ENCODE data around the gene SYT15B.
"Not testable (repeated sequence)": the region's sequence is repeated elsewhere in the genome, so short reads cannot be mapped to it uniquely, and the experiment has no call there.

SYT15B gene

GRCh38 chr10:47723362-47723761 lies 40.0 kb downstream of the SYT15B start:
- H3K9me3 ChIP-seq (ENCODE audit: insufficient read depth, low read length); H4K20me1 ChIP-seq (ENCODE audit: low read depth, low read length); H3K4me2 ChIP-seq (ENCODE audit: low read depth, low read length, poor library complexity, severe bottlenecking); H3K9me2 ChIP-seq (replicated peaks; ENCODE audit: insufficient read depth, low read length); H3K36me3 ChIP-seq (ENCODE audit: low read length); H2AFZ ChIP-seq (ENCODE audit: low read depth, low read length, severe bottlenecking); H3F3A ChIP-seq (ENCODE audit: insufficient read depth); H3K27me3 ChIP-seq (ENCODE audit: low read length); H3K9ac ChIP-seq (ENCODE audit: low read length); H3K79me2 ChIP-seq (ENCODE audit: insufficient read depth, low read length); H3K4me3 ChIP-seq (ENCODE audit: insufficient read depth, low read length, poor library complexity, severe bottlenecking); H3K27ac ChIP-seq (ENCODE audit: low read depth, low read length): not testable (repeated sequence)

GRCh38 chr10:47717011-47717769 lies 46.2 kb downstream of the SYT15B start:
- H4K20me1 ChIP-seq (ENCODE audit: low read depth, low read length); H3F3A ChIP-seq (ENCODE audit: insufficient read depth); H3K9ac ChIP-seq (ENCODE audit: low read length); H3K27ac ChIP-seq (ENCODE audit: low read depth, low read length); H3K27me3 ChIP-seq (ENCODE audit: low read length); H2AFZ ChIP-seq (ENCODE audit: low read depth, low read length, severe bottlenecking); H3K4me3 ChIP-seq (ENCODE audit: insufficient read depth, low read length, poor library complexity, severe bottlenecking); H3K4me2 ChIP-seq (ENCODE audit: low read depth, low read length, poor library complexity, severe bottlenecking); H3K36me3 ChIP-seq (ENCODE audit: low read length); H3K9me3 ChIP-seq (ENCODE audit: insufficient read depth, low read length); H3K79me2 ChIP-seq (ENCODE audit: insufficient read depth, low read length); H3K9me2 ChIP-seq (replicated peaks; ENCODE audit: insufficient read depth, low read length): not testable (repeated sequence)
